Measurements from ENCODE around the gene CENPE.

CENPE gene

GRCh38 chr4:103097112-103097511 lies 101.0 kb downstream of the CENPE start:
- H3K4me3 ChIP-seq (ENCODE audit: low read depth, low read length): no peak overlapping the region
- no peak for TF ChIP-seq MAX (IDR thresholded peaks at IDR 0.05; ENCODE audit: low read depth, low read length)
- DNase-seq (ENCODE audit: low read depth): no peak

DNA sequence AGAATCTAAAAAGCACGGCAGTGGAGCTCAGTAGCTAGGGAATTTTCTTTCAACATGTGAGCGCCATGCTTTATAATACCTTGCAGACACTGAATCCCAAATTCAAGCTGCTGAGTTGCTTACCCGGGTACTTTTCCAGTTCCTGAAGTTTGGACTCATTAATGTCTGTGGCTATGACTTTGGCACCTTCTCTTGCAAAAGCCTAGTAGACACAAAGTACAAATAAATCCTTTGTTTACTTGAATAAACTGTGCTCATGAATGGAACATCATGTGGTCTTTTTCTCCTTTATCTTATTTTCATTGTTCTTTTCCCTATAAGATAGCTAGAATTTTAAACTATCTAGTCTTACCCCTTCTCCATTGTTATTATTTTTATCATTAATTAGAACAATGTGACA lies 103.1 kb downstream of the CENPE start:
- DNase-seq (ENCODE audit: low read depth): no peak
- no peak for TF ChIP-seq POLR2A (IDR thresholded peaks at IDR 0.05; ENCODE audit: extremely low read depth, insufficient read length)
- no peak for TF ChIP-seq MAX (IDR thresholded peaks at IDR 0.05; ENCODE audit: low read depth, low read length)
- TF ChIP-seq MYC (IDR thresholded peaks at IDR 0.05; ENCODE audit: low read depth, low read length): no peak
- TF ChIP-seq, protein P1, sequence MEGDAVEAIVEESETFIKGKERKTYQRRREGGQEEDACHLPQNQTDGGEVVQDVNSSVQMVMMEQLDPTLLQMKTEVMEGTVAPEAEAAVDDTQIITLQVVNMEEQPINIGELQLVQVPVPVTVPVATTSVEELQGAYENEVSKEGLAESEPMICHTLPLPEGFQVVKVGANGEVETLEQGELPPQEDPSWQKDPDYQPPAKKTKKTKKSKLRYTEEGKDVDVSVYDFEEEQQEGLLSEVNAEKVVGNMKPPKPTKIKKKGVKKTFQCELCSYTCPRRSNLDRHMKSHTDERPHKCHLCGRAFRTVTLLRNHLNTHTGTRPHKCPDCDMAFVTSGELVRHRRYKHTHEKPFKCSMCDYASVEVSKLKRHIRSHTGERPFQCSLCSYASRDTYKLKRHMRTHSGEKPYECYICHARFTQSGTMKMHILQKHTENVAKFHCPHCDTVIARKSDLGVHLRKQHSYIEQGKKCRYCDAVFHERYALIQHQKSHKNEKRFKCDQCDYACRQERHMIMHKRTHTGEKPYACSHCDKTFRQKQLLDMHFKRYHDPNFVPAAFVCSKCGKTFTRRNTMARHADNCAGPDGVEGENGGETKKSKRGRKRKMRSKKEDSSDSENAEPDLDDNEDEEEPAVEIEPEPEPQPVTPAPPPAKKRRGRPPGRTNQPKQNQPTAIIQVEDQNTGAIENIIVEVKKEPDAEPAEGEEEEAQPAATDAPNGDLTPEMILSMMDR (IDR thresholded peaks at IDR 0.05; ENCODE audit: low read depth, low read length): no peak
- no peak overlapping the region for H3K4me3 ChIP-seq (ENCODE audit: low read depth, low read length)

GRCh38 chr4:103092245-103092644 lies 105.9 kb downstream of the CENPE start:
- H3K4me3 ChIP-seq (ENCODE audit: low read depth, low read length): no peak overlapping the region
- TF ChIP-seq, protein P1 (IDR thresholded peaks at IDR 0.05; ENCODE audit: low read depth, low read length): no peak
- TF ChIP-seq MAX (IDR thresholded peaks at IDR 0.05; ENCODE audit: low read depth, low read length) (no peak), POLR2A (IDR thresholded peaks at IDR 0.05; ENCODE audit: extremely low read depth, insufficient read length) (no peak), MYC (IDR thresholded peaks at IDR 0.05; ENCODE audit: low read depth, low read length) (no peak)
- DNase-seq (ENCODE audit: low read depth): no peak

- TF ChIP-seq, protein P1 (IDR thresholded peaks at IDR 0.05; ENCODE audit: low read depth, low read length): peak; percentile 33
- no peak for TF ChIP-seq MAX (IDR thresholded peaks at IDR 0.05; ENCODE audit: low read depth, low read length)
- H3K4me3 ChIP-seq (ENCODE audit: low read depth, low read length): no peak overlapping the region
- peak; percentile 77 for DNase-seq (ENCODE audit: low read depth)
Measured at GRCh38 chr4:103091601-103092223, 106.4 kb downstream of the CENPE start.

DNA sequence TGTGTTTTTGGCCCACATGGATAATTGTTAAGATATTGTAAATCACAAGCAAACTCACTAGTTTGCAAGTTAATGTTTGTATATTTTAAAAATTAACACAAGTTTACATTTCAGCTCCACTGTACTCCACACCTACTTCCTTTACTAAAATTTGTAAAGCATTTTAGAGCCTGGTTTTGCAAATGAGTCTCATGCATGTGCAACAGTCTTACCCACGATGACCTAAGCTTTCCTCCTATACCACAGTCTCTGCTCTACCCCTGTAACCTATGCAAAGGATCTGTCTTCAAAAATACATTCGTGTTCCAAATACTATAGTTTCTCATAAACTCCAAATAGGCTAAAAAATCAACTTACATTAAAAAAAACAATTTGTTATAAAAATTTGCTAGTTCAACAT lies 108.7 kb downstream of the CENPE start:
- peak; percentile 18 for DNase-seq (ENCODE audit: low read depth)
- no peak overlapping the region for H3K4me3 ChIP-seq (ENCODE audit: low read depth, low read length)
- TF ChIP-seq, protein P1 (IDR thresholded peaks at IDR 0.05; ENCODE audit: low read depth, low read length): no peak
- TF ChIP-seq MAX (IDR thresholded peaks at IDR 0.05; ENCODE audit: low read depth, low read length) (no peak), MYC (IDR thresholded peaks at IDR 0.05; ENCODE audit: low read depth, low read length) (no peak), POLR2A (IDR thresholded peaks at IDR 0.05; ENCODE audit: extremely low read depth, insufficient read length) (no peak)

GRCh38 chr4:103086551-103086950 lies 111.6 kb downstream of the CENPE start:
- no peak overlapping the region for H3K4me3 ChIP-seq (ENCODE audit: low read depth, low read length)
- TF ChIP-seq POLR2A (IDR thresholded peaks at IDR 0.05; ENCODE audit: extremely low read depth, insufficient read length) (no peak), MYC (IDR thresholded peaks at IDR 0.05; ENCODE audit: low read depth, low read length) (no peak), MAX (IDR thresholded peaks at IDR 0.05; ENCODE audit: low read depth, low read length) (no peak)
- TF ChIP-seq, protein P1 (IDR thresholded peaks at IDR 0.05; ENCODE audit: low read depth, low read length): no peak
- DNase-seq (ENCODE audit: low read depth): no peak

Measured in NB4 (cell line).